Islet of Langerhans (tissue), 1 donor: ENCODE results near the gene FBXO30.
A peak's percentile ranks its signal among the peaks of the same experiment; 100 is the strongest.

ENCODE experiments used
- FAIRE-seq: peaks from one replicate; lab custom pipeline; 2011; peaks lifted over from hg19 to GRCh38; lab: Jason Lieb, UNC

FBXO30 gene, protein sequence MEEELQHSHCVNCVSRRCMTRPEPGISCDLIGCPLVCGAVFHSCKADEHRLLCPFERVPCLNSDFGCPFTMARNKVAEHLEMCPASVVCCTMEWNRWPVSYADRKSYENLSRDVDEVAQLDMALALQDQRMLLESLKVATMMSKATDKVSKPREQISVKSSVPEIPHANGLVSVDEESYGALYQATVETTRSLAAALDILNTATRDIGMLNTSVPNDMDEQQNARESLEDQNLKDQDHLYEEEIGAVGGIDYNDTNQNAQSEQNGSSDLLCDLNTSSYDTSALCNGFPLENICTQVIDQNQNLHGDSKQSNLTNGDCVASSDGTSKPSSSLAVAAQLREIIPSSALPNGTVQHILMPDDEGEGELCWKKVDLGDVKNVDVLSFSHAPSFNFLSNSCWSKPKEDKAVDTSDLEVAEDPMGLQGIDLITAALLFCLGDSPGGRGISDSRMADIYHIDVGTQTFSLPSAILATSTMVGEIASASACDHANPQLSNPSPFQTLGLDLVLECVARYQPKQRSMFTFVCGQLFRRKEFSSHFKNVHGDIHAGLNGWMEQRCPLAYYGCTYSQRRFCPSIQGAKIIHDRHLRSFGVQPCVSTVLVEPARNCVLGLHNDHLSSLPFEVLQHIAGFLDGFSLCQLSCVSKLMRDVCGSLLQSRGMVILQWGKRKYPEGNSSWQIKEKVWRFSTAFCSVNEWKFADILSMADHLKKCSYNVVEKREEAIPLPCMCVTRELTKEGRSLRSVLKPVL

DNA sequence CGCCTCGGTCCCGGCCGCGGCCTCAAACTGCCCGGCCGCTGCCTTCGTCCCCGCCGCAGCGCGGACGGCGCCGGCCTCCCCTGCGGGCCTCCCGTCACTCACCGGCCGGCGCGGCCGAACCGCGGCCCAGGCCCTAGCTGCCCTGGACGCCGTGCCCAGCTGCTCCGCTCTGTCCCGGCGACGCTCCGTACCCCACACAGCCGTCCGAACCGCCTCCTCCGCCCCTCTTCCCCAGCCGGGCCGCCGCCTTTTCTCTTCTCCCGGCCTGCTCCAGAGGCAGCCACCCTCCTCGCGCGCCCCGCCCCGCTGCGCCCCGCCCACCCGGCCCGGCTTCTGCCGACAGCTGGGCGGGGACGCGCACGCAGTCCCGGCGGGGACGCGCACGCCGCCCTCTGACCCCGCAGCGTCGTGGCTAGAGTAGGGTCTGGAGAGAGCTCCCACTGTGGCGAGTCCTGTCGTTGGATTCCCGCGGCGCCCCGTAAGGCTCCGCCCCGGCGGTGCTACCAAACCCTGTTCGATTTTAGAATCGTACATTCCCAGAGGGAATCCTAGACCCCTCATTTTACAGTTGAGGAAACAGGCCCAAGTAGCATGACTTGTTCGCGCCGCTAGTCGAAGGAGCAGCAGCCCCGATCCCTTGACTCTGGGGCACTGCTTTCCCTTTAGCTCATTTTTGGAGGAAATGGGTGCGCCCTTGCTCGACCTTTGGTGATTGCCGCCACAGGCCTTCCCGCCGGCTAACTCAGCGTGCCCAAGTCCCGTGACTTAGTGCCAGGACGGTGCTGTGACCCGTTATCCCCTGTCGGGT, at the start of gene FBXO30:
Gene FBXO30, minus strand, starts transcription at position 295 of the 808 bp plus-strand sequence. CDS start 8,390 bp downstream, outside the sequence.
- no peak for FAIRE-seq

DNA sequence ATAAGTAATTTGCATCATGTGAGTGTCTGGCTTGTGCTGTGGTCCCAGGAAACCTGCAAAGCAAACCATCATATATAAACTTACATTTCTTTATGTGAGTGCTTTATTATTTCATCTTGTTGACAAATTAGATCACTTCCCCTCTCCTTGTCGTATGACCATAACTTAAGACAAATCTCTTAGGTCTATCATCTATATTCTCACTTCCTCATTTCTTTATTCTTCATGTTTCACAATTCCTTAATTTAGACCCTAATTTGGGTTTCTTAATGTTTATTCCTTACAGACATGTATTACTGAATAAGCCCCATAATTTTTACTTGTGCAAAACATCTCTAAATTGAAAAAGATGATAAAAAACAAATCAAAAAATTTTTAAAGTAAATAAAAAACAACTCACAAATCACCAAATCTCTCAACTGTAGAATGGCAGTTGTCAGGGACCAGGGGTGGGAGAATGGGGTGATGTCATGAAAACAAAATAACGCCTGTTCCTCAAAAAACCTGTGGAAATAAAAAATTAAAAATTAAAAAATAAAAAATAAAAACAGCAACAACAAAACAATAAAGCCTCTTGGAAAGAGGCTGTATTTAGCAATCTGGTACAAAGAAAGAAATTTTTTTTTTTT, 49.5 kb upstream of the FBXO30 start:
- no peak for FAIRE-seq

DNA sequence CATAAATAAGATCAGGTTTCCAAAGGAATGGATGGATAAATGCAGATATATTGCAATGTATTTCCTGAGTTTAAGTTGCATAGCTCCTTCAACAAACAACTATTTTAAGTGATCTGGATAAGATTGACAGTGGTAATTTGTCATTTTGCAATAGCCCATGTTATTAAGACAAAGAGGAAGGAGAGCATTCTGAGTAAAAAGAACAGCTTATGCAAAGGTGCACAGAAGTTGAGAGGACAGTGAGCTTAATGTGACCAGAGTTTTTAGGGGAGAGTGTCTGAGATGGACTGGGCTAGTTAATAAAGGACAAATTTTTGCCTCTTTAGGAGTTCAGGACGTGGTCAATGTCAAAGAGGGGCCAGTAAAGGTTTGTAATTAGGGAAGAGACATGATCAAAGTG, 48.8 kb upstream of the FBXO30 start:
- FAIRE-seq, result no peak

DNA sequence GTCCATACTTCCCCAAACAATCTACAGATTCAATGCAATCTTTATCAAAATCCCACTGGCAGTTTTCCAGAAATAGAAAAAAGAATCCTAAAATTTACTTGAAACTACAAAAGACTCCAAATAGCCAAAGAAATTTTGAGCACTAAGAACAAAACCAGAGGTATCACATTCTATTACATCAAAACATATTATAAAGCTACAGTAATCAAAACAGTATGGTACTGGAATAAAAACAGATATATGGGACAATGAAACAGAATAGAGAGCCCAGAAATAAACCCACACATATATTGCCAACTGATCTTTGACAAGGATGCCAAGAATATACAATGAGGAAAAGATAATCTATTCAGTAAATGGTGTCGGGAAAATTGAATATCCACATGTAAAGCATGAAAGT, 46.0 kb upstream of the FBXO30 start:
- FAIRE-seq, result no peak

DNA sequence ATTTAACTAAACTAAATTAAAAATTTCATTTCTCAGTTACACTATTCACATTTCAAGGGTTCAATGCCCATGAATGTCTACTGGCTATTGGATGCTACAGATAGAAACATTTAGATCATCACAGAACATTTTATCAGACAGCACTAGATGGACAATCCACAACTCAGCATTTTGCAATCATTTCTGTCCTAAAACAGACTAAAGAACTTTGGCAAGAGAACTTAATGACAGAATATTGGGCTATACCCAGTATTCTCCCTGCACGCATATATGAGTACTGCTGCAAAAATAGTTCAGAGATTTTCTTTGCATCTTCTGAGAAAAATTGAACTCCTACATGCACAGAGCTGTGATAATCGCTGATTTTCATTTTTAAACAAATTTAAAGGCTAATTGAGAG, 36.1 kb upstream of the FBXO30 start:
- no peak for FAIRE-seq

DNA sequence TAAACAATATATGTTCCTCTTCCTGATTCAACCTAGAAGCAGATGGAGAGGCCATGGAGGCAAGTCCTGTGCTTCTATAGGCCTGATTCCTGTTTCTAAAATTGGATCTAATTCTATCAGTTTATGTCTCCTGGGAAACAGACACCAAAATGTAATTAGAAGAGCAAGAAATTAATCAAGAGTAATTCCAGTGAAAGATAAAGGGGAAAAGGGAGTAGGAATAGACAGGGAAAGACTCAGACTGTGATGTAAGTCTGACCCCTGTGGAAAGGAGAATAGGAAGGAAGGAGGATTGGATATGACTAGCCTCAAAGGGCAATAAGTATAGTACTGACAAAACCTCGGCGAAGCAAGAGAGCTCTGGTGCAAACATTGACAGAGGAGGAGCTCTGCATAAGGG, 33.9 kb upstream of the FBXO30 start:
- peak; percentile 38 for FAIRE-seq

DNA sequence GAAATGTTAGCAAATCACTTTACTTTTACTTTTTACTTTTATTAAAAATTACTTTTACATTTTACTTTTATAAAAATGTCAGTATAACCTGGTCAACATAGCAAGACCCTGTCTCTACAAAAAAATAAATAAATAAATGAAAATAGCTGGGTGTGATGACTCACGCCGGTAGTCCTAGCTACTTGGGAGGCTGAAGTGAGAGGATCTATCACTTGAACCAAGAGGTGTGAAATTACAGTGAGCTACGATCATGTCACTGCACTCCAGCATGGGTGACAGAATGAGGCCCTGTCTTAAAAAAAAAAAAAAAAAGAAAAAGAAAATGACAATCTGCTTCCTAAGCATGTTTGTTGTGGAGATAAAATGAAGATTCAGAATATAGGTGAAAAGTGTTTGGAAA, 31.0 kb upstream of the FBXO30 start:
- no peak for FAIRE-seq

DNA sequence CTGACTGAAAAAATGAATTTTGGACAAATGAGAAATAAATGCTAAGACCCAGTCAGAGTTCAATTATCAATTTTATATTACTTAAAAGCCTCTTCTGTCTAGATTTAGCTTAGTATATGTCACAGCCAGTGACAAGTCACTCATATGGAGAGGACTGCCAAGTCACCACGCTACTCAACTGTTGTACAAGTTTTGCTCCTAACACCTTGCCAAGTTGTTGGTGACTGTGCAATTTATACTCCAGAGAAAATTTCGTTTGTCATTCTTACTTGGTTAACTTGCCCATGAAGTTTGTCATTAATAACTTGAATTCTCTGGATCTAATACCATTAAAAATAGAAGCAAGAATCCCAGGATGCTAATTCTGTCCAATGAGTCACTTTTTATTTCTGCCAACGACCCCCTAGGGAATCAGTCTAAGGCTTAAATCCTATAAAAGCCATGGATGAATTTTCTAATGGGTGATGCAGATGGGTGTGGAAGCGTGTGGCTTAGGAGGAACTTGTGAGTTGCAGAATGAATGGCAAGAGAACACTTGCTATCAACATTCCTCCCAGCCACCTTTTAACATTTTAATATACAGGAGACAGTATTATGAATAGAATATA, 30.4 kb upstream of the FBXO30 start:
- no peak for FAIRE-seq

DNA sequence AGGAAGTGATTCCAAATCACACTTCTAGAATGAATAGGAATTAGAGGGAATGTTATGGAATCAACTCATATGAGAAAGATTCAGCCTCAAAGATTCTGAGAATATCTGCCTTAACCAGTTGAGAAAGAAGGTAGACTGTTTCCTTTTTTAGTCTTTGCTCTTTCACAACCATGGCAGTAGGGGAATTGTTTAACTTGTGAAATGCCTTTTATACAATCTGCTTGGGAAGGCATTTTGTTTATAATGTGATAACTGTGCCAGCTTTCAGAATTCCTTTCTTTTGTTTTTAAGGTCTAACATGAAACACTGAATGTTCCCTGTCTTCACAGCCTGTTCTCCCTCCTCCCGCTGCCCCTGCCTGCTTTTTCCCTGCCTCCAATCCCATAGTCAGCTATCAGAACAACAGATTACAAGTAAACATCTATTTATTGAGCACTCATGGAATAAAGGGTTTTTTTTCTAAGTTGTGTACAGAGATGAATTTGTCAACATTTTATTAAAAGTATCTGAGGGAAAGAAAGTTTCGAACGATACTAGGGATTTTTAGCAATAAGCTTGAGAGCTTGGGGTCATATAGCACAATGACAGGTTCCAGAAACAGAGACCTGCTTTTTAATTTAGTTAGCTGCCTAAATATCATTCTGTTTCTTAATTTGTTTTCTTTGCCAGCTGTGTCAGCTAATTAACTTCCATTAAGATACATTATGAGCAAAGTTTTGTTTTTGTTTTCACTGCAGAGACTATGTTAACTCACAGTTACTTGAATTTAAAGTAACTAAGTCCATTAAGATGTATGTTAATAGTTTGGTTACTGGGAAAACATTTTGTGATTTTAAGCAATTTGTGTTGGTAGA, 28.3 kb upstream of the FBXO30 start:
- peak; percentile 81 for FAIRE-seq

DNA sequence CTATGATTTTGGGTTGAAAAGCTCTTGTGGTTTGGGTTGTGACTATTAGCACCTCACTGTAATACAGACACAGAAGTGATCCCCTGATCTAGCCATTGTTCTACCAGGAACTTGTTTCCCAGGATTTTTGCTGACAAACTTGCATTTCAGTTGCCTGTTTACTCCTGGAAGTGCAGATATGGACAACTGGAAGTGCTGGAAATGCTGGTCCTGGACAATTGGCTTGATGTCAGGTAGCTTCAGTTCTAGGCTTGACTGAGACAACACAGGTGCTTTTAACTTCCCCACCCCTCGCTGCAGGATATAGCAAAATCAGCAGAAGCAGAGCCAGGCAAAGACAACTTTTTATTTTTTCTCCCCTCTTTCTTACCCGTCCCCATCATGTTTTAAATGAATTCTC, 27.1 kb upstream of the FBXO30 start:
- no peak for FAIRE-seq

DNA sequence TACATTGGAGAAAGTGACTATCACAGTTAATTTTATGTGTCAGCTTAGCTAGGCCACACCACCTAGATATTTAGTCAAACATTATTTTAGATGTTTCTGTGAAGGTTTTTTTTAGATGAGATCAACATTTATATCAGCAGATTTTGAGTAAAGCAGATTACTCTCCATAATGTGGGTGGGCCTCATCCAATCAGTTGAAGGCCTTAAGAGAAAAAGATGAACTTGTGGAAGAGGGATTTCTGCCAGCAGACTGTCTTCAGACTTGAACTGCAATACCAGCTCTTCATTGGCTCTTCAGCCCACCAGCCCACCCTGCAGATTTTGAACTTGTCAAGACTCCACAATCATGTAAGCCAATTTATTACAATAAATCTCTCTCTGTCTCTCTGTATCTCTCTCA, 25.1 kb upstream of the FBXO30 start:
- no peak for FAIRE-seq

DNA sequence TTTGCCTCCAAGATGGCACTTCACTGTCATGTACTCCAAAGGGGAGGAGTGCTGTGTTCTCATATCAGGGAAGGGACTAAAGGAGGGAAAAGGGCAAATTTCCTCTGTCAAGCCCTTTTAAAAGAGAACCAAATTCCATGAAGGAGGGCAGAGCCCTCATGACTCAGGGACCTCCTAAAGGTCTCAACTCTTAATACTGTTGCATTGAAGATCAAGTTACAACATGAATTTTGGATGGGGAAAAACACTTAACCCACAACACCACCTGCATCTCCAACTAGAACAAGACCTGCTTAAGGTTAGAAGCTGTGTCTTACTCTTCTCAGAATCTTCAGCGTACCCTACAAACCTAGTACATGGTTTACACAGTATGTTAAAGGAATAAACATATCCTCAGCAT, 23.7 kb upstream of the FBXO30 start:
- FAIRE-seq, result no peak

DNA sequence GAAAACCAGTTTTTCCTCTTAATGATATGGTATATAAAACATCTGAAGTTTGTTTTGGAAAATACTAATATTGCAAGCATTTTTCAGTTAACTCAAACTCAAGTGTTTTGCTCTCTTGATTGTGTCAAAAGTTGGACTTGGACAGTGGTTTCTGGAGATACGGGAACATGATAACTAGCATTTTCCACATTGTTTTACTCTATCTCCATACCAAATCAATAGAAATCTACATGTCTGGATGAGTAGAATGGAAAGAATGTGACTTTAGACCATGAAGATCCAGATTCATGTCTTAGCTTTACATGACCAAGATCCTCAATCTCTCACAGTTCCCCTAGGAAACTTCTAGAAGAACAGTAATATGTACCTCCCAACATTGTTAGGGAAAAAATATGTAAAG, 22.2 kb upstream of the FBXO30 start:
- no peak for FAIRE-seq

DNA sequence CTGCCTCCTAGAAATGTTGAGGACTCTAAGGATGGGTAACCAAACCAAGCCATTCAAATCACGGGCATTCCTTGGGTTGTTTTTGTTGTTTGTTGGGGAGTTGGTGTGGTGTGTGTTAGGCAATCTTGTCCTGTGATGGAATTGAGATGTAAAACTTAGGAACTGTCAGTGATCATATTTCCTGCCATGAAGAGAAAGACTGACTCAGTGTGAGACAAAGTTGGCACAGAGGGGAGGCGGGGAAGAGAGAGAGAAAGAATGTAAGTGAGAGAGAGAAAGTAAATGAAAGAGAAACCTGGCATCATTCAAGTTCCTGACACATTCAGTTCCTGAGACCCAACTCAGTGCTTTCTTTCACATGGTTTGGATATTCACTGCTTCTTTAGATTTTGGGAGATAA, 21.6 kb upstream of the FBXO30 start:
- FAIRE-seq, result no peak

DNA sequence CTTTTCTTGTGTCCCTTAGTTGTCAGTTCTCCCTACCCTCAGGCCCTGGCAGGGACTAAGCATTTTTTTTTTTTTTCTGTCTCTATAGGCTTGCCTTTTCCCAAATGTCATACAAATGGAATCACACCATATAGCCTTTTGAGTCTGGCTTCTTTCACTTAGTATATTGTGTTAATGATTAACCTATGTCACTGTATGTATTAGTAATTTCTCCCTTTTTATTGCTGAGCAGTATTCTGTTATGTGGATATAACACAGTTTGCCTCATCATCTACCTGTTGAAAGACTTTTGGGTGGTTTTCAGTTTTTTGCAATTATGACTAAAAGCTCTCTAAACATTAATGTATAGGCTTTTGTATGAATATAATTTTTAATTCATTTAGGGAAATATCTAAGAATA, 16.0 kb upstream of the FBXO30 start:
- no peak for FAIRE-seq

DNA sequence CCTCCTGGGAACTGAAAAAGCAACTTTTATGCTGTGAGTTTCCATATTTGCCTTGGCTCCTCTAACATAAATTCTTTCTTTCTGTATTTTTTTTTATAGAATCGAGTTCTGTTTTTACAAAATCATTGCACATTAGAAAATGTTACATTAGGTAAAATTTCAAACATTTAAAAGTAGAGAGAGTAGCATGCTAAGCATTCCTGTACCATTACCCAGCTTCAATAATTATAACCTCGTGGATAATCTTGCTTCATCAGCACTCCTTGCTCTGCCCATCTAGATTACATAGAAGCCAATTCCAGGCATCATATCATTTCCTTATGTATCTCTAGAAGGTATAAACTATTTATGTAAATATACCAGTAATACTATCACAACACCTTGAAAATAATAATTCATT, 15.4 kb upstream of the FBXO30 start:
- FAIRE-seq, result no peak

DNA sequence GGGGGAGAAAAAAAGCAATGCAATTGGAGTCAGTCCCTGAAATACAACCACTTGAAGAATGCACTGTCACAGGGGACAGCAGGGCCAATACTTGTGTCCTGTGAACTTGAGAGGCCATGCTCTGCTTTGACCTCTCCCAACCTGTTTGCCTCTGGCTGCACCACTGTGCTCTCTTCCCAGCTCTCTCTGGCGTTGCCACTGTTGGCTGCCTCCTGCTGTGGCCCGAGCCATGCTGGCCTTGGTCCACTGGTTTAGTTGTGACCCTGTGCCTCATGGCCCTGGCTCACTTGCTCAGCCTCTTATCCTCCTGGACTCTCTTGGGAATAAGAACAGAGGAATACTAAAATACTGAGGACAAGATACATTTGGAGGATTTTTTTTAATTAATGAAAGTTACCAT, 14.5 kb upstream of the FBXO30 start:
- no peak for FAIRE-seq

DNA sequence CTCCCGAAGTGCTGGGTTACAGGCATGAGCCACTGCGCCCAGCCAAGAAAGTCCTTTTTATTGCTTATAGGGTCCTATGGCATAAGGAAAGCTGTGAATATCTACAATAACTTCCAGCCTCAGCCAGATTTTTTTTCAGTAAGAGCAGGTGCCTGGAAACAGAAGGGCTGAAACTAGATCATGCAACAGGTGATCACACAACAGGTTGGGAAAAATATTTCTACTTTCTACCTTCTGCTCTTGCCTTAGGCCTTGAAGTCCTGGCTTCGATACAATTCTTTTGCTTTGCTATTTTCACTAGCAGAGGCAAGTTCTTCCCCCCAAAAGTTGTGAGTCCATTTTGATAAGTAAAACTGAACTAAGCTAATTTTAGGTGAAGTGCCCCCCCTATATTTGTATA, 9.7 kb upstream of the FBXO30 start:
- no peak for FAIRE-seq

DNA sequence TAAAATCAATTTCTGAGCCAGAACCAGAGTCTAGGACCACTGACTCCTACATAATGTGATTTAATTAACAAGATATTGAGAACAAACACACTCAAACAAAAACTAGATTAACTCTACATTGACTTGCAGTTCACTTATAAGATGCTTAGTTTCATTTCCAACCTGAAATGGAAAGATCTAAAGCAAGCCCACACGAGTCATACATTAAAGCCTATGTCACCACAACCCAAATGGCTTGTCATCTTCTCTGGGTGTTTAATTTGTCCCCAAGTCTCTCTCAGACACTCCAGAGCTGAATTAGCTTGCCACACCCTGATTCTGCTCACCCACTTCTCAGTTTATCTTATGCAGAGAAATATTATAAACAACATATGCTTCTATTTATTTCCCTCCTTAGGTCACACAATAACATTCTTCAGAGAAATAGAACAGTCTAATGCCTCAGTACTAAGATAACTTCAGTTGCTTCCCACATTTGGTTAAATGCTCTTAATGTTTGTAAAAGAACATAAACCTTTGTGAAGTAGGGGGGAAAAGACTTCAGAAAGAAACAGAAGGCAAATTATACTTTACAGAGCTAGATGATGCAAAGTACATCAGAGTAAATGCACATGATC, 8.8 kb upstream of the FBXO30 start:
- no peak for FAIRE-seq

DNA sequence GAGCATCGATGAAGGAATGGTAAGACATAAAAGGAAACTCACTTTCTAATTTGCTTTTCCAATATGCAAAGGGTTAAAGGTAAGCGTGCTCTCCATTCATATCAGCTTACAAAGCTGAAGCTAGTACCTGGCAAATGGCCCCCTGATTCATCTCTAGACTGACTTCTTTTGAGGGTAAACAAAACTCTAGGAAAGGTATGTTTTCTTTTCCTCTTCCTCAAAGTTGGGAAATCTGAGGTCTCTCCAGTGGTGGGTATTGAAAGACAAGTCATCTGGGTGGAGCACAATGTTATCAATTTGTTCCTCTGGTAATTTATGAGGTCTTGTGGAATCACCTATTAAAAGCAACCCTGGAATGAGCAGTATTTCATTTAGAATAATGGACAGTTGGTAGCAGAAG, 7.9 kb upstream of the FBXO30 start:
- FAIRE-seq, result no peak

DNA sequence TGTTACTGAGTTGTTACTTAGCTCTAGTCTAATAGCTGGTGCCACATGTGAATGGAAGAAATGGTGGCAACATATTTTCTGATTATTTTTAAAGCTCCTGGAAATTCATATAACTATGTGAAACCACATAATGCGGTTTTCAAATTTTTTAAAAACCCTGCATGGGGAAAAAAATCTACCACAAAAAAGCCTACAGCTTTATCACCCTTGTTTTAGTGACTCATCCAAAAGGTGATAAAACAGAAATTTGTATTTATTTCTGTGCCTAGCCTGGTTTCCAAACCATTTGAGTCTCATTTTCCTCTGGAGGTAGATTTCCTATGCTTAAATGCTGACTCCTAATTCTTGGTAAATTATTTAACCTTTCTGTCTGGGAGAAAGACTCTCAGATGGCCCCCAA, 5.4 kb upstream of the FBXO30 start:
- no peak for FAIRE-seq
